Measurements from ENCODE around the gene LRCH4.

Gene LRCH4

DNA sequence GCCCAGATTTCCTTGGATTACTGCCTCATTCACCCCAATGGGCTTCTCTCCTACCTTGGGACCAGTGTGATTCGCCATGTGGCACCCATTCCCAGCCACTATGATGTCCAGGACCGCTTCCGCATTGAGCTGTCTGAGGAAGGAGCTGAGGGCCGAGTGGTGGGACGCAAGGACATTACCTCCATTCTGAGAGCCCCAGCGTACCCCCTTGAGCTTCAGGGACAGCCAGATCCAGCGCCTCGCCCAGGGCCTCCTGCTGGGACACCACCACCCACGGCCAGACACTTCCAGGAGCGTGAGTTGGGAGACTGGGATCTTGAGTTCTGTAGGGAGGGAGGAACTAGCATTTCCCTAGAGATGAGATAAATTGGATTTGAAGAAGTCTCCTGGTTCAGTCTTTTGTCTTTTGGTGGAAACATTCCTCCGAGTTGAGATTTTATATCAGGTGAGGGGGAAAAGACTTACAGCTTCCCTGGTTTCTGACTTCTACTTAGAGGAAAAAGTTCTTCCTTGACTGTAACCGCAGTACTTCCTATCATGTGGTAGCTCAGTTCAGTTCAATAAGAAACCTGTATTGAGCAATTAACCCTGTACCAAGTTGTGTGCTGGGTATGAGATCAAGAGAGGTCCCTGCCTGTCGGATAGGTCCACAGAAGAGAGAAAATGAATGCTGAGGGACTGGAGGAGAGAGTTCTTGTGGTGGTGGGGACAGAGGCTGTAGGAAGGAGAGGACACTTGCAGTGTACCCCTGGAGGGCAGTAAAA, 27.7 kb upstream of the LRCH4 start:
- H3K9me3 ChIP-seq: no peaks in the 10 kb centered on the region
- no peaks in the 10 kb centered on the region for H3K27me3 ChIP-seq (ENCODE audit: low read depth)
- peak overlapping the region; percentile 68 for H3K4me3 ChIP-seq
- in situ Hi-C loops (cut with MboI; ENCODE audit: low sequenced_read_pairs): no loop called here
- H3K4me1 ChIP-seq: peaks cover 12% of the 10 kb centered on the region
- no peak for DNase-seq (ENCODE audit: low spot score in 2 of 2)
- H3K36me3 ChIP-seq (replicated peaks): no peaks in the 10 kb centered on the region

DNA sequence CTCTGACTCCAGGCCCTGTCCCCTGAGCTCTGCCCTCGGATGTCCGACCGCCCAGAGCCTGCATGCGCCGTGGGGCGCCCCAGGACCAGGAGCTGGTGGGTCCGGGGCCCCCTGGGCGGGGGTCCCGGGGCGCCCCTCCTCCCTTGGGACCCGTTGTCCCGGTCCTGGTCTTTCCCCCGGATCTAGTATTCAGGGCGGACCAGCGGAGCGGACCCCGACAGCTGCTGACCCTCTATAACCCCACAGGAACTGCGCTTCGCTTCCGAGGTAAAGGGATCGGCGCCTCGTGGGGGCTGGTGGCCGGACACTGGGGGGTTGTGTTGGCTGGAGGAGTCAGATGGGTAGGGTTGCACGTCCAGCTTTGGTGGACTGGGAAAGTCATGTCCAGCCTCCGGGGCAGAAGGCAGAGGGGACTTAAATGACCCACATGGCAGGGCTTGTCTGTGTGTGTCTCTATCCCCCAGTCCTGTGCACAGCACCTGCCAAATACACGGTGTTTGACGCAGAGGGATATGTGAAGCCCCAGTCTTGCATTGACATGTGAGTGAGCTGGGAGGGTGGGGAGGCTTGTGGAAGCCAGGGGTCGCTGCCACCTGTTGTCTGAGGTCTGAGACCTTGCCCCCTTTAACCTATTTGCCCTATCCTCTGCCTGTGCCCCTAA, 26.9 kb upstream of the LRCH4 start:
- DNase-seq (ENCODE audit: low spot score in 2 of 2): peak in 1 of 2 experiments; percentile 37

GRCh38 chr7:100611983-100612729, 26.2 kb upstream of the LRCH4 start, which contains the start of gene MOSPD3:
Gene MOSPD3, plus strand, starts transcription at chr7:100612540. Its CDS starts 252 bp downstream, at chr7:100612792.
- Histone ChIP-seq H3K4me1 (peaks cover 12% of the 10 kb centered on the region), H3K27me3 (ENCODE audit: low read depth) (no peaks in the 10 kb centered on the region), H3K9me3 (no peaks in the 10 kb centered on the region), H3K36me3 (replicated peaks) (no peaks in the 10 kb centered on the region), H3K4me3 (peak within 1 kb of the TSS; percentile 68)
- peak; percentile 99 to 100 for DNase-seq (ENCODE audit: low spot score in 2 of 2)
- in situ Hi-C loops (cut with MboI; ENCODE audit: low sequenced_read_pairs): no loop called here

More for the DNA sequence above, 26.9 kb upstream of the LRCH4 start:
- peaks cover 12% of the 10 kb centered on the region for H3K4me1 ChIP-seq
- H3K9me3 ChIP-seq: no peaks in the 10 kb centered on the region
- H3K4me3 ChIP-seq: peak overlapping the region; percentile 68
- in situ Hi-C loops (cut with MboI; ENCODE audit: low sequenced_read_pairs): no loop called here
- H3K27me3 ChIP-seq (ENCODE audit: low read depth): no peaks in the 10 kb centered on the region
- no peaks in the 10 kb centered on the region for H3K36me3 ChIP-seq (replicated peaks)

DNA sequence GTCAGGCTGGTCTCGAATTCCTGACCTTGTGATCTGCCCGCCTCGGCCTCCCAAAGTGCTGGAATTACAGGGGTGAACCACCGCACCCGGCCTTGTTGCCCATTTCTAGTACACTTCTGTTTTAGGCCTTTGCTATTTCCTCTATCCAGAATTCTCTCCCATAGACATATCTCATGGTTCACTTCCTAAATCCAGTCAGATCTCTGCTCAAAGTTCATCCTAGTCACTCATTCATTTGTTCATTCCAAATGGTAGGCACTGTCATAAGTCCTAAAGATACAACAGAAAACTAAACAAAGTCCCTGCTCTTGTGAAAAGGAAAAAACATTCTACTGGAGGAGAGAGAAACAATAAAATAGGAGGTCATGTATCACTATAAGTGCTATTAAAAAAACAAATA, 24.0 kb upstream of the LRCH4 start:
- no peaks in the 10 kb centered on the region for H3K27me3 ChIP-seq (ENCODE audit: low read depth)
- no peaks in the 10 kb centered on the region for H3K9me3 ChIP-seq
- no peak for DNase-seq (ENCODE audit: low spot score in 2 of 2)
- H3K36me3 ChIP-seq (replicated peaks): no peaks in the 10 kb centered on the region
- no peak overlapping the region for H3K4me3 ChIP-seq
- in situ Hi-C loops (cut with MboI; ENCODE audit: low sequenced_read_pairs): no loop called here
- H3K4me1 ChIP-seq: peaks cover 12% of the 10 kb centered on the region

DNA sequence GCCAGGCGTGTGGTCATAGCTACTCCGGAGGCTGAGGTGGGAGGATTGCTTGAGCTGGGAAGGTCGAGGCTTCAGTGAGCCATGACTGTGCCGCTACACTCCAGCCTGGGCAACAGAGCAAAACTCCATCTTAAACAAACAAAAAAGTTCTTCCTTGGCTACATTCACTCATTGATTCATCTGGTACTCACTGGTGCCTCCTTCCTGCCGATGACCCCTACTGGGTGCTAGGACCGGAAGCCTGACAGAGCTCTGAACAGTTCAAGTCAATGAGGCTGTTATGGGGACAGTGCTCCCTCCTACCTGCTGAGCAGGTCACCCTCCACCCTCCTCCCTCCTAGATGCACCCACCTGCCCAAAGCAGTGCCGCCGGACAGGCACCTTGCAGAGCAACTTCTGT, 21.2 kb upstream of the LRCH4 start:
- H3K4me1 ChIP-seq: peaks cover 11% of the 10 kb centered on the region
- no peak overlapping the region for H3K4me3 ChIP-seq
- in situ Hi-C loops (cut with MboI; ENCODE audit: low sequenced_read_pairs): no loop called here
- no peaks in the 10 kb centered on the region for H3K9me3 ChIP-seq
- DNase-seq (ENCODE audit: low spot score in 2 of 2): no peak
- H3K27me3 ChIP-seq (ENCODE audit: low read depth): no peaks in the 10 kb centered on the region
- H3K36me3 ChIP-seq (replicated peaks): no peaks in the 10 kb centered on the region

- Histone ChIP-seq H3K4me1 (peaks cover 10% of the 10 kb centered on the region), H3K4me3 (no peak overlapping the region), H3K9me3 (no peaks in the 10 kb centered on the region), H3K36me3 (replicated peaks) (no peaks in the 10 kb centered on the region), H3K27me3 (ENCODE audit: low read depth) (no peaks in the 10 kb centered on the region)
- in situ Hi-C loops (cut with MboI; ENCODE audit: low sequenced_read_pairs): no loop called here
- DNase-seq (ENCODE audit: low spot score in 2 of 2): no peak
Measured at GRCh38 chr7:100606313-100606712, 20.4 kb upstream of the LRCH4 start.

DNA sequence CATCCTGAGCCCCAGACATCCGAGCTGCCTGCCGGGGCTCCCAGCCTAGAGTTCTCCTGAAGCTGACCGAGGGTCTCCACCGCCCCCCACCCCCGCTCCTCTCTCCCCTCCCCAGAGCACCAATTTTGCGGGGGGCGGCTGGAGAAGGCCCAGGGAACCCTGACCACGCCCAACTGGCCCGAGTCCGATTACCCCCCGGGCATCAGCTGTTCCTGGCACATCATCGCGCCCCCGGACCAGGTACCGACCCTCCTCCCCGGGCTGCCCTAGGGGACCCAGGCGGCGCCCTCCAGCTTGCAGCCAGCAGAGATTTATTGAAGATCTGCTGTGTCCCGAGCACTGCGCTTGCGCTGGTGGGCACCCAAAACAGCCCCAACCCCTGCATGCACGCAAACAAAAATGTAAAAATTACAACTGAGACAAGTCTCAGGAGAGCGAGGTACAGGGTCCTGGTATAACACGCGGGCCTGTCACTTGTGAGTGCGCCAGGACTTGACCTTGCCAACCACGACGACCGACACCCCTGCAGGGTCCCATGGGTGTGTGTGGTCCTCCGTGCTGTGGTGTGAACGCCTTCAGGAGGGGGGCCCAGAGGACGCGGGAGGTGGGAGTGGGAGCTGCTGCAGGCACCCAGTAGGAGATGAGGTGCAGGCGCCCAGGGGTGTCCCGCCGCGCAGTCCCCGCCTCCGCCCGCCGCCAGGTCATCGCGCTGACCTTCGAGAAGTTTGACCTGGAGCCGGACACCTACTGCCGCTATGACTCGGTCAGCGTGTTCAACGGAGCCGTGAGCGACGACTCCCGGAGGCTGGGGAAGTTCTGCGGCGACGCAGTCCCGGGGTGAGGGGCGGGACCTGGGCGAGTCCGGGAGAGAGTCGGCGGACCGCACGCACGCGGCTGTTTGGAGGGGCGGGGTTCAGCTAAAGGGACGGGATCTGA, 19.3 kb upstream of the LRCH4 start:
- peaks cover 7% of the 10 kb centered on the region for H3K4me1 ChIP-seq
- no peaks in the 10 kb centered on the region for H3K9me3 ChIP-seq
- in situ Hi-C loops (cut with MboI; ENCODE audit: low sequenced_read_pairs): no loop called here
- DNase-seq (ENCODE audit: low spot score in 2 of 2): peak in 1 of 2 experiments; percentile 57
- peak overlapping the region; percentile 65 for H3K4me3 ChIP-seq
- H3K27me3 ChIP-seq (ENCODE audit: low read depth): no peaks in the 10 kb centered on the region
- no peaks in the 10 kb centered on the region for H3K36me3 ChIP-seq (replicated peaks)

- peak; percentile 74 to 91 for DNase-seq (ENCODE audit: low spot score in 2 of 2)
- Histone ChIP-seq H3K27me3 (ENCODE audit: low read depth) (no peaks in the 10 kb centered on the region), H3K4me1 (peaks cover 7% of the 10 kb centered on the region), H3K9me3 (no peaks in the 10 kb centered on the region), H3K36me3 (replicated peaks) (no peaks in the 10 kb centered on the region), H3K4me3 (peak overlapping the region; percentile 65)
- in situ Hi-C loops (cut with MboI; ENCODE audit: low sequenced_read_pairs): no loop called here
Measured at GRCh38 chr7:100604028-100604975, 18.4 kb upstream of the LRCH4 start.

- Histone ChIP-seq H3K4me3 (peak overlapping the region; percentile 65), H3K9me3 (no peaks in the 10 kb centered on the region), H3K27me3 (ENCODE audit: low read depth) (no peaks in the 10 kb centered on the region), H3K4me1 (peaks cover 7% of the 10 kb centered on the region), H3K36me3 (replicated peaks) (no peaks in the 10 kb centered on the region)
- peak in 1 of 2 experiments; percentile 39 for DNase-seq (ENCODE audit: low spot score in 2 of 2)
- in situ Hi-C loops (cut with MboI; ENCODE audit: low sequenced_read_pairs): no loop called here
Measured at GRCh38 chr7:100603726-100604027, 17.7 kb upstream of the LRCH4 start.

DNA sequence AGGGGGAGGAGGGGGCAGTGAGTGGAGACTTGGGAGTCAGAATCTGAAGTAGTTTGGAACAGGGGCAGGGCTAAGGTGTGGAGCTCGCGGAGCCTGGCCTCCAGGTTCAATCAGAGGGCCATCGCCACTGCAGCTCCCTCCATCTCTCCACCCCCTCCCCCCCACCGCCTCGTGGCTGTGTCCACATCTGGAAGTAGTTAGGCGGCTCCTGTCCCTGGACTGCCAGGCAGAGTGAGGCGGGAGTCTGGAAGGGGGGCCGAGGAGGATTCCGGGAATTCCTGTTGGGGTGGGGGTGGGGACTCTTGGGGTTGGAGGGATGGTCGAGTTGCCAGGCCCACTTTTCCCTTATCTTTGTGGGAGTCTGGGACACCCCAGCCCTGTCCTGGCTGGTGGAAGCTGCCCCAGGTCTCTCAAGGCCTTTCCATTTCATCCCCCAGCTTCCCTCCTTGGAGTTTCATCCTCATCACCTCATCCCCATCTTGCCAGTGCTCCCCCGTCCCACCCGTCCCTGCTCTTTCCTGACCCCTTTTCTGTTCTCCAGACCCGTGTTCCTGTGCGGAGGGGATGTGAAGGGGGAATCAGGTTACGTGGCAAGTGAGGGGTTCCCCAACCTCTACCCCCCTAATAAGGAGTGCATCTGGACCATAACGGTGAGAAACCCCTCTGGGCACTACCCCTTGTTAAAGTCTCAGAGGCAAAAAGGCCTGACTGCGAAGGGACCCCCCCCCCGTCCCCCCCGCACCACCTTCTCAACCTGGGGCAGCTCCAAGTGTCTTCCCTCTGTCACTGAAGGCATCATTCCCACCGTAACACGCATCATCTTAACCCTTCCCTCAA, 17.2 kb upstream of the LRCH4 start:
- Histone ChIP-seq H3K36me3 (replicated peaks) (no peaks in the 10 kb centered on the region), H3K4me1 (peaks cover 7% of the 10 kb centered on the region), H3K4me3 (no peak overlapping the region), H3K9me3 (no peaks in the 10 kb centered on the region), H3K27me3 (ENCODE audit: low read depth) (no peaks in the 10 kb centered on the region)
- in situ Hi-C loops (cut with MboI; ENCODE audit: low sequenced_read_pairs): no loop called here
- DNase-seq (ENCODE audit: low spot score in 2 of 2): peak in 1 of 2 experiments; percentile 76

DNA sequence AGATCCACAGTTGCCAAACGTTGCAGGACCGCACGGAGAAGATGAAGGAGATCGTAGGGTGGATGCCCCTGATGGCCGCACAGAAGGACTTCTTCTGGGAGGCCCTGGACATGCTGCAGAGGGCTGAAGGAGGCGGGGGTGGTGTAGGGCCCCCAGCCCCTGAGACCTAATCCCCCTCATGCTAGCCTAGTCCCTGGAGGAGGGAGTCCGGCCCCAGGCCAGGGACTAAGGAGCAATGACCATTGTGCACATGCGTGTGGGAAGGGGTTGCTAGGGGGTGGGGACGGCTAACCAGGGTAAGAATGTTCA, 14.8 kb upstream of the LRCH4 start:
- Histone ChIP-seq H3K4me1 (peaks cover 7% of the 10 kb centered on the region), H3K27me3 (ENCODE audit: low read depth) (no peaks in the 10 kb centered on the region), H3K4me3 (no peak overlapping the region), H3K36me3 (replicated peaks) (no peaks in the 10 kb centered on the region), H3K9me3 (no peaks in the 10 kb centered on the region)
- no peak for DNase-seq (ENCODE audit: low spot score in 2 of 2)
- in situ Hi-C loops (cut with MboI; ENCODE audit: low sequenced_read_pairs): no loop called here
